Measurements from ENCODE around the gene DNAJC7.

- TF ChIP-seq CTCF (IDR thresholded peaks at IDR 0.05) (no peak), POLR2A (IDR thresholded peaks at IDR 0.05) (no peak), POLR2AphosphoS5 (IDR thresholded peaks at IDR 0.05) (no peak), EP300 (IDR thresholded peaks at IDR 0.05) (no peak)
Measured at GRCh38 chr17:41941168-41941567, 76.1 kb downstream of the DNAJC7 start.

Measured in stomach (tissue), 4 donors.